GM12874 (cell line): Measurements from ENCODE around the gene CHST8.

Experiments used
- CTCF ChIP-seq: IDR thresholded peaks from 2 replicates; pipeline ENCODE4 v1.5.1; 2011; ENCODE audit warnings: low read depth, mild to moderate bottlenecking, control low read depth, low read length, moderate library complexity; ENCODE audit not compliant: insufficient read depth

CHST8 gene

GRCh38 chr19:33621811-33622504 is at the start of gene CHST8:
Gene CHST8 (plus strand): TSS chr19:33621953. CDS start chr19:33689262, 67,309 bp downstream.
- TF ChIP-seq CTCF: no peak

- TF ChIP-seq CTCF: no peak
Measured at GRCh38 chr19:33572929-33573328, 48.8 kb upstream of the CHST8 start.

GRCh38 chr19:33574824-33575223 is 46.9 kb upstream of the CHST8 start:
- TF ChIP-seq CTCF: no peak

GRCh38 chr19:33578697-33579096 is 43.1 kb upstream of the CHST8 start:
- no peak for TF ChIP-seq CTCF

- no peak for TF ChIP-seq CTCF
Measured at GRCh38 chr19:33580026-33580644, 41.6 kb upstream of the CHST8 start.

- TF ChIP-seq CTCF: no peak
Measured at GRCh38 chr19:33580645-33581037, 41.1 kb upstream of the CHST8 start.

- no peak for TF ChIP-seq CTCF
Measured at GRCh38 chr19:33582914-33583313, 38.8 kb upstream of the CHST8 start.
